Fibroblast of the aortic adventitia (primary cell): ENCODE measurements around the gene ACTL8. TPM values are rescaled to one million over a fixed set of nuclear protein-coding genes. Genes with fewer than 3 reads are reported as not detected.

Source experiments
- DNase-seq: peaks from one replicate; pipeline ENCODE4 v3.0.0-alpha.2; 2010; ENCODE audit warnings: low read depth
- H3K4me3 ChIP-seq: 2 replicates; pipeline ENCODE4 v1.5.1; 2011; ENCODE audit warnings: low read depth, mild to moderate bottlenecking, control low read depth, low read length, moderate library complexity
- total RNA-seq: library from RNA; depleted of rRNA; stranded (reverse); fragments of >200 nt; gene quantifications from 2 replicates; pipeline ENCODE4 v1.2.3, GENCODE V29; 2012; ENCODE audit warnings: low replicate concordance
- TF ChIP-seq, protein P1 (sequence below): IDR thresholded peaks from 2 replicates; pipeline ENCODE4 v1.5.1; 2011; ENCODE audit warnings: mild to moderate bottlenecking, low read length, control low read depth, inconsistent platforms; ENCODE audit not compliant: insufficient read depth

ACTL8 gene
- total RNA-seq, 1 donor = not detected

DNA sequence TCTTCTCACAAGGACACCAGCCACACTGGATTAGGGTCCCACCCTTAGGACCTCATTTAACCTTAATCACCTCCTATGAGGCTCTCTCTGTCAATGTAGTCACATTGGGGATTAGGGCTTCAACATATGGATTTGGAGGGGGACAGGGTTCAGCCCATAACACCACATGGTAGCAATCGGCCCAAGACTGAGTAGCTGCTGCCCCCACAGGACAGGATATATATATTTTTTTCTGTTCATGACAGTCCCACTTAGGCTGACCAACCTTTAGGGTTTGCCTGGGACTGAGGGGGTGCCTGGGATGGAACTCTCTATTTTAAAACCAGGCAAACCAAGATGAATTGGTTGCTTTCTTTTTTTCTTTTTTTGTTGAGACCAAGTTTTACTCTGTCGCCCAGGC lies 8.2 kb upstream of the ACTL8 start:
- no peak for DNase-seq
- no peak overlapping the region for H3K4me3 ChIP-seq
- TF ChIP-seq, protein P1, sequence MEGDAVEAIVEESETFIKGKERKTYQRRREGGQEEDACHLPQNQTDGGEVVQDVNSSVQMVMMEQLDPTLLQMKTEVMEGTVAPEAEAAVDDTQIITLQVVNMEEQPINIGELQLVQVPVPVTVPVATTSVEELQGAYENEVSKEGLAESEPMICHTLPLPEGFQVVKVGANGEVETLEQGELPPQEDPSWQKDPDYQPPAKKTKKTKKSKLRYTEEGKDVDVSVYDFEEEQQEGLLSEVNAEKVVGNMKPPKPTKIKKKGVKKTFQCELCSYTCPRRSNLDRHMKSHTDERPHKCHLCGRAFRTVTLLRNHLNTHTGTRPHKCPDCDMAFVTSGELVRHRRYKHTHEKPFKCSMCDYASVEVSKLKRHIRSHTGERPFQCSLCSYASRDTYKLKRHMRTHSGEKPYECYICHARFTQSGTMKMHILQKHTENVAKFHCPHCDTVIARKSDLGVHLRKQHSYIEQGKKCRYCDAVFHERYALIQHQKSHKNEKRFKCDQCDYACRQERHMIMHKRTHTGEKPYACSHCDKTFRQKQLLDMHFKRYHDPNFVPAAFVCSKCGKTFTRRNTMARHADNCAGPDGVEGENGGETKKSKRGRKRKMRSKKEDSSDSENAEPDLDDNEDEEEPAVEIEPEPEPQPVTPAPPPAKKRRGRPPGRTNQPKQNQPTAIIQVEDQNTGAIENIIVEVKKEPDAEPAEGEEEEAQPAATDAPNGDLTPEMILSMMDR = no peak

- TF ChIP-seq, protein P1 = no peak
- H3K4me3 ChIP-seq = no peak overlapping the region
- no peak for DNase-seq
These were observed 4.8 kb upstream of the ACTL8 start for GRCh38 chr1:17750333-17750732.

DNA sequence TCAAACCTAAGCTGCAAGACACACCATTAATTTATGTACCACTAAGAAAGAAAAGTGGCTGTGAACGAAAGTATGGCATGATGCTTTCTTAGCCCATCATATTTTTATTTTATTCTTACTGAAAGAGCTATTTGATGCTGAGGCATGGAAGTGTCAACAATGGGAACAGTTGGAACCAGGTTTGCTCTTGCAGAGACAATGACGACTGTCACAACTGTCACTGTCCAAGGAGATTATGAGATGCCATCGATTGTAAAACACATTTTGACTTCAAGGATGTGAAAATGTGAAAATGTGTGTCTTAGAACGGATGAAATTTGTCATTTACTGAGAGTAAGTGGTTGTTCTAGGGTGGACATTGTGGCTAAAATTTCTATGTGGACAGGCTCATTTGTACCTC lies 2.8 kb upstream of the ACTL8 start:
- no peak overlapping the region for H3K4me3 ChIP-seq
- no peak for DNase-seq
- TF ChIP-seq, protein P1 = no peak

GRCh38 chr1:17757426-17757825 lies 2.3 kb downstream of the ACTL8 start:
- no peak for DNase-seq
- H3K4me3 ChIP-seq = no peak overlapping the region
- TF ChIP-seq, protein P1 = no peak

DNA sequence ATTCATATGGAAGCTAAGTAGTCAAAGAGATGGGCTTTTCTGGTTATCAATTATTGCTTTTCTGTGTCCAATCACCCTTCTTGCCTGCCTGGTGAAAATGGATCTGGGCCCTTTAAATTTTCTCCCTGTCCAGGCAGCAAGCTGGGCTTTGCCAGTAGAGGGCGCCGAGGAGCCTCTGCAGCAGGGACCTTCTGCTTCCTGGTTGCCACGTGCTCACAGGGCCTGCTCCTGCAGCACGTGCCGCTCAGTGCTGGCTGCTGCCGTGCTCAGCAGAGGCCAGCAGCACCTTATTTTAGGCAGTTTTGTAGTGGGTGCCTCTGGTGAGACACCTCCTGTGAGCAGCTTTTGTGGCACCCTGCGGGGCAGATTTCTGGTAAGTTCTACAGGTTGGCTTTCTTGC lies 4.0 kb downstream of the ACTL8 start:
- TF ChIP-seq, protein P1 = peak; percentile 17
- H3K4me3 ChIP-seq = no peak overlapping the region
- DNase-seq = no peak

- no peak for DNase-seq
- TF ChIP-seq, protein P1 = no peak
These were observed 7.2 kb downstream of the ACTL8 start for GRCh38 chr1:17762313-17762712.

DNA sequence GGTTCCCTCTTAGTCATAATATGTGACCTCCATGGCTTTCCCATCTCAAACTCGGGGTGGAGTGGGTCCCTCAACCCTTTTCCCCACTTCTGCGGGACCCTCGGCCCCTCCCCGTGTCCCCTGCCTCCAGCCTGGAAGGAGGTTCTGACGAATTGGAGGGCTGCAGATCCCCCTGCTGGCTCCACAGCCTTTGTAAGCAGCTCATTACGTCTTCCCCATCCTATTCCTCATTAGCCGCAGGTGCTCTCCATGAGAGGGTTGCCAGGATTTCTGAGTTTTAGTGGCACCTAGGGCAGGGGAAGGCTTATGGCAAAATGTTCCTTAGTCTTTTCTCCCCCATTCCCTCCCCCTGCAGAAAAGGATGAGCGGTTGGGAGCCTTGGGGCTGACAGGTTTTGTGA lies 8.3 kb downstream of the ACTL8 start:
- no peak overlapping the region for H3K4me3 ChIP-seq
- TF ChIP-seq, protein P1 = no peak
- DNase-seq = no peak

More at GRCh38 chr1:17762313-17762712, 7.2 kb downstream of the ACTL8 start:
- no peak overlapping the region for H3K4me3 ChIP-seq
